G401.6 (cell line): ENCODE data around the gene SCCPDH.

Experiments
- FAIRE-seq: peaks from 2 replicates; lab custom pipeline; 2012; peaks lifted over from hg19 to GRCh38; lab: Jason Lieb, UNC

Gene SCCPDH

GRCh38 chr1:246753670-246754535, 29.7 kb downstream of the SCCPDH start:
- no peak for FAIRE-seq

DNA sequence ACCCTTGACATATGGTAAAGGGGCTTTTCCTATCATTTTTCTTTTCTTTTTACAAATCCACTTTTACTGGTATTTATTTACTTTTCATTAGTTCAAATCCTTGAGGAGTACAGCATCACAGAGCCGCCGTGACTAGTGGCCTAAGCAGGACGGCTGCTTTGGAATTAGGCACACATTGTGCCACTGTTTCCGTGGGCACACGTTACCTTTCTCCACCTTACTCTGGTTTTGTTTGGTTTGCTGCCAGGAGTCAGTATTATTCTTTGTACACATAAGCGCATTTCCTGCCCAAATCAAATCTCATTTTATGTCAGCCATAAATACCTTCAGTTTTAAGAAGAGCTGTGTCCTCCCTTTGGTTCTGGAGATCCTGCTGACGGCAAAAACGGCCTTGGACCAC, 31.2 kb downstream of the SCCPDH start:
- FAIRE-seq: no peak

- no peak for FAIRE-seq
Measured at GRCh38 chr1:246760422-246761347, 36.5 kb downstream of the SCCPDH start.

DNA sequence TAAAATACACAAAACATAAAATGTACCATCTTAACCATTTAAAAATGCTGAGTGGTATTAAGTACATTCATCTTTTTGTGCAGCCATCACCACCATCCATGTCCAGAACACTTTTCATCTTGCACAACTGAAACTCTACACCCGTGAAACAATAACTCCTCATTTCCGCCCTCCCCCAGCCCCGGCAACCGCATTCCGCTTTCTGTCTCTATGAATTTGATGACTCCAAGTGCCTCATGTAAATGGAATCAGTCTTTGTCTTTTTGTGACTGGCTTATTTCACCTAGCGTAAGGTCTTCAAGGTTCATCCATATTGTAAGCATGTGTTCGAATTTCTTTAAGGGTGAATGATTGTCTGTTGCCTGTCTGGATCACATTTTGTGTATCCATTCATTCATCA, 37.2 kb downstream of the SCCPDH start:
- no peak for FAIRE-seq

DNA sequence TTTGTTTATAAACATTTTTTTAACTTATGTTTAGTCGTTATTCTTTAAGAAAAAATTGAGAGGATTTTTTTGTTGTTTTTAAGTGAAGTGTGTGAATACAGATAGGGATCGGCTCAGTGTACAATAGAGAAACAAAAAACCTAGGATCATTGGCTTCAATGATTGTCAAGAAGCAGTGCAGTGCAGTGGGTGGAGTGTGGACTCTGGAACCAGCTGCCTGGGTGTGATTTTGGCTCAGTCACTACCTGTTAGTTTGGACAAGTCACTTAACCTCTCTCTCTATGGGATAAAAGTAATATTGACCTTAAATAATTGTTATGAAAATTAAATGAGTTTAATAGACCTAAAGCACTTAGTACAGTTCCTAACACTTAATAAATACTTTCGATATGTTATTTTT, 41.3 kb downstream of the SCCPDH start:
- FAIRE-seq: no peak

DNA sequence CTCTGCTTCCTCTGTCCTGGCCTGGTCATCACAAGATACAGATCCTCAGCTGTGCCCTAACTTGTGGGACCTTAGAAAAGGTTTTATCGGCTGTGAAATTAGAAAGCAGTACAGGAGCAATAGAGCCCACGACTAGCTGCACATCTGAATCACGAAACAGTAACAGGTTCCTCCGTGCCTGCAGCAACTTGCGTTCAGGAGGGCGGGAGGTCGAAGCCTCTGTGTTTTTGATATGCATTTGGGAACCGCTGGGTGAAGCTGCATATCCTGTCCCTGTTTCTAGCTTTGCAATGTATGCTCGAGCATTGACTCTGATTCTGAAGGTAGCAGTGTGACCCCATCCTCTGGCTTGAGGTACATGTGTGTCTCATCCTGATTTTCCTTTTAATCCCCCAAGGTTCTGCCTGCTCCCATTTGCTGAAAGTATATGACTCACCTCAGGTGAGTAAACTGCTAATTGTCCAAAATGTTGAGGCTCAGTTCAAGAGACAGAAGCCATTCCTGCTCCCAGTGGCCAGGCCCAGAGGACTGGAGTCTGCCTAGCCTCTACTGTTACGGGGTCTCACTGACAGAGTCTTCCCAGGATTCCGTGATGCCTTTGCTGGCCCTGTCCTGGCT, 44.3 kb downstream of the SCCPDH start:
- FAIRE-seq: no peak

DNA sequence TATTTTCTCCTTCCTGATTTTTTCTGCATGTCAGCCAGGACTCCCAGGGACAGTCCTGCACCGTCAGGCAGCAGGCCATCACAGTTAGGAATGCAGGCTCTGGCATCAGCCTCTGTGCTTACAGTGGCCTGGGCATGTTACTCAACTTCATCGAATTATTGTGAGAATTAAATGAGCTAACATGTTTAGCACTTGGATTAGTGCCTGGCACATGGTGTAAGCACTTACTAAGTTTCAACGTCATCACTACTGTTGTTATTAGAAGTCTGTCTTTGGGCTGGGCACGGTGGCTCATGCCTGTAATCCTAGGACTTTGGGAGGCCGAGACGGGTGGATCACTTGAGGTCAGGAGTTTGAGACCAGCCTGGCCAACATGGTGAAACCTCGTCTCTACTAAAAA, 45.1 kb downstream of the SCCPDH start:
- FAIRE-seq: no peak

DNA sequence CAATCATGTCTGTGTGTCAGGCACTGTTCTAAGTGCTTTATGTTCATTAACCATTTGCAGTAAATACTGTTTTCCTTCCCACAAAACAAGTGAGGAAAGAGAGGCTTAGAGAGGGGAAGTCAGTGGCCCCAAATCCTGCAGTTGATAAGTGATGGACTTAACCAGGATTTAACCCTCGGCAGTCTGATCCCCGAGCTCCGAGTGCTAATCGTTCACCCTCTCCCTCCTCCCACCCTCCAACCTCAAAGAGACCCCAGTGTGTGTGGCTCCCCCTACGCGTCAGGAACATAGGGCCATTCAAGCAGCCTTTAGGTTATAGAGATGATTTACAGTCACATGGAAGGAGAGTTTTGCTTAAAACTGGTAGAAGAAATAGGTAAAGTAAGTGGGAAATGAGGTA, 47.2 kb downstream of the SCCPDH start:
- FAIRE-seq: no peak

DNA sequence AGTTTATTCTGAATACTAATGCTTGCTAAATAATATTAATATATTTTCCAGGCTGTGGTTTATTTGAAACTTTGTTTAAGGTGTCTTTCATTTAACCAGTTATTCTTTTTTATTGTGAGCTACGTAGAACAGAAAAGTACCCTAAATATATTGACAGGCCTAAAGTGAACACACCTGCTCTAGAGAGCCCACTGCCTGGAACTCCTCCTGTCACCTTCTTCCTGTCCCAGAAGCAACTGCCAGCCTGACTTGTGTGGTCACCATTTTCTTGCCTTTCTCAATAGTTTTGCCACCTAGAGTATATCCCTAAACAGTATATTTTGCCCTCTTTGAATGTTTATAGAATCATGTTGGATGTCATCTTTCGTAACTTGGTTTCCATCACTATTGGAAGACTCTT, 48.5 kb downstream of the SCCPDH start:
- FAIRE-seq: no peak

DNA sequence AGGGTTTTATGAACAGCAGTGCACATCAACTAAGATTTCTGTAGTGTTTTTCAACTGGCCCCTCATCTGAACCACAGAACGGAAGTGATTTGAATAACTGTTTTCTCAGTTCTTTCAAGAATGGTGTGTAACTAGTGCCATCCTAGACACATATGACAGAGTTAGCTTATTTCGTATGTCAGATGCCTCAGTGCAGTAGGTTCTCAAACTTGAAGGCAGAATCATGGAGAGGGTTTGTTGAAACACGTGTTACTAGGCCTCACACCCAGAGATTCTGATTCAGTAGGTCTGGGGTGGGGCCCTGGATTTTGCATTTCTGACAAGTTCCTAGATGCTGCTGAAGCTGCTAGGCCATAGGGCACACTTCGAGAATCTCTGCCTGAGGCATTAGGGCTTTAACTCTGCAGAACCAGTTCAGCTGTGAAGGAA, 49.0 kb downstream of the SCCPDH start:
- FAIRE-seq: no peak

GRCh38 chr1:246775531-246776385, 51.5 kb downstream of the SCCPDH start:
- no peak for FAIRE-seq

GRCh38 chr1:246776923-246777322, 52.7 kb downstream of the SCCPDH start:
- FAIRE-seq: no peak

GRCh38 chr1:246778663-246779062, 54.5 kb downstream of the SCCPDH start:
- no peak for FAIRE-seq

DNA sequence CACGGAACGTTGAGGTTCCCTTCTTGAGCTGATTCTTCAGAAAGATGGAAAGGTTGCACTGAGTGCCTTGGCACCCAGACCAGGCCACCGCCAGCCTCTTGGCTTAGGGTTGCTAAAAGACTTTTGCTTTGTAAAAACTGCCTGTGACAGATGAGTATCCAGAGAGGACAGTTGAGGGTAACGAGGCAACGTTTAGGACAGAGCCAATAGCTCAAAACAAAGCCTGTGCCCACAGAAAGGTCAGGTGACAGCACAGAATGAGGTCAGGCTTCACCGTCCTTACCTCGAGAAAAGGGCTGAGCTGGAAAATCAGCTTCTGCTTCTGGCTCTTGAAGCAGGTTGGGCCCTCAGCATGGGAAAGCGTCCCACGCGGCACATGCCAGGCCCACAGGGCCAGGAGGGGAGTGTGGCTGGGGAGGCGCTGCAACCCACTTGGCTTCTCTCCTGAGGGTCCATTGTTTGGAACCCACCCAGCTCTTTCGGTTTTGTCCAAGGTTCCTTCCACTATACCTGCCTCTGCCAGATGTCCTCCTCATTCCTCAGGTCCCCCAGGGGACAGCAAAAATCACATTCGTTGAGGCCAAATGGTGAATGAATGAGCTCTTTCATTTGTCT, 55.5 kb downstream of the SCCPDH start:
- no peak for FAIRE-seq

GRCh38 chr1:246780264-246780663, 56.1 kb downstream of the SCCPDH start:
- no peak for FAIRE-seq

DNA sequence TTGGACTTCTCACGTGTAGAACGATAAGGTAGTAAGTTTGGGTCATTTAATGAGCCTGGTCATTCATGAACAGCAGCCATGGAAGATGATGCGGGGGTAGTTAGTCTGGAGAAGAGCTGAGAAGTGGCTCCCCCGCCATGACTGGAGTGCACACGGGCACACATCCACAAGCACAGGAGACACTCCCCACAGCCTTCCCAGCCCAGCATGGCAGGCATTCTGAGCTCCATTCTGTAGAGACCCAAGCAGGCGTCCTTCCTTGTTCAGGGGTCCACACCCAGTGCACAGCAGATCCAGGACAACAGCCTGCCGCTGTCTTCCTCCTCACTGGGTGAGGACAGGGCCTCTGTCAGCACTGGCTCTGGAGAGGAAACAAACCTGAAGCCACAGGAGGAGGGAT, 57.0 kb downstream of the SCCPDH start:
- no peak for FAIRE-seq

DNA sequence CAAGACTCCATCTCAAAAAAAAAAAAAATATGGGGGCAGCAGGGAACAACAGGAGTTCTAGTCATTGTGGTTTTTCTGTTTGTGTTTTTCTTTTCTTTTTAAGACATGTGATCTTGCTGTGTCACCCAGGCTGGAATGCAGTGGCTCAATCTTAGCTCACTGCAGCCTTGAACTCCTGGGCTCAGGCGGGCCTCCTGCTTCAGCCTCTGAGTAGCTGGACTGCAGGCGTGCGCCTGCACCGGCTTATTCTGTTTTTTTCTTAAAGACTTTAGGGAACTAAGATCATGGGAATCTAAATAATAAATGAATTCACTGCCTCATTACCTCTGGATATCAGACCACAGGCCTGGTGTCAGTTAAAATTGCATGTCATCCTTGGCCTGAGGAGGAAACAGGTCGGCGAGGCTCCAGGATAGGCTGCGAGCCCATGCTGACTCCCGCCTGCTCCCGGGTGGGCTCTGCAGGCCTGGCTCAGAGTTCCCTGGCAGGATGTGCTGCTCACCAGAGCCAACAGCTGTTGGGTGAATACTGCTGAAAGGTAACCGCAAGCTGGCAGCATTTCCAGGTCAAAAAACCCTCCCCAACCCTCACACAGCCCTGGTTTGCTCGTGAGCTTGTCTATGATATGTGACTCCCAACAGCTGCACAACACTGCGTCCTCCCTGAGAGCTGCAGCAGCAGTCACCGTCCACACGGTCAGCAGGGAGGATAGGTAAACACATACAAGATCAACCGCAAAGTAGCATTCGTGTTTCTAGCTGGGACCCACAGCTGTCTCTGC, 58.1 kb downstream of the SCCPDH start:
- FAIRE-seq: no peak

- FAIRE-seq: no peak
Measured at GRCh38 chr1:246784621-246785493, 60.6 kb downstream of the SCCPDH start.

DNA sequence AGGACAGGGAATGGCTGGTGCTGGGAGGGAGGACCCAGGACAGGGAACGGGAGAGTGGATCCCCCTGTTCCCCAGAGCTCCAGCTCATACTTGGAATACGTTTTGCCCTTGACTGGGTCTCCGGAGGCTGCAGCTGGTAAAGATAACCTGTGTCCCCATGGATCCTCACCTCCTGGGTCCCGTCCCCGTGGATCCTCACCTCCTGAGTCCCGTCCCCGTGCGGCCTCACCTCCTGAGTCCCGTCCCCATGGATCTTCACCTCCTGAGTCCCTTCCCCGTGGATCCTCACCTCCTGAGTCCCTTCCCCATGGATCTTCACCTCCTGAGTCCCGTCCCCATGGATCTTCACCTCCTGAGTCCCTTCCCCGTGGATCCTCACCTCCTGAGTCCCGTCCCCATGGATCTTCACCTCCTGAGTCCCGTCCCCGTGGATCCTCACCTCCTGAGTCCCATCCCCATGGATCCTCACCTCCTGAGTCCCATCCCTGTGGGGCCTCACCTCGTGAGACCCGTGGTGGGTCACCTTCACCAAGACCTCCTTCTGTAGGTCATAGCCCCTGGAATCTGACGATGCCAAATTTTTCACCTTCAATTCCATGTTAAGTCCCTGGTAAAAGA, 61.4 kb downstream of the SCCPDH start:
- FAIRE-seq: no peak
